Small intestine (tissue), 7 donors: ENCODE results near the gene PPP3CA. TPM values are rescaled to one million over a fixed set of nuclear protein-coding genes. Genes with fewer than 3 reads are reported as not detected.

Experiments
- DNase-seq, 2 donors: peaks; one replicate each; pipeline versions ENCODE4 v3.0.0 to v3.0.0-alpha.2; 2013
- FAIRE-seq: peaks from 2 replicates; lab custom pipeline; 2012; peaks lifted over from hg19 to GRCh38; lab: Jason Lieb, UNC
- H3K27ac ChIP-seq, 3 donors: one replicate each; pipeline ENCODE4 v1.5.1; 2013; ENCODE audit warnings: low read length in 2 of 3, mild to moderate bottlenecking in 2 of 3, control low read depth in 1 of 3, inconsistent platforms in 1 of 3, low read depth in 1 of 3, moderate library complexity in 1 of 3
- H3K27me3 ChIP-seq, 3 donors: one replicate each; pipeline ENCODE4 v1.6.1; 2013; ENCODE audit warnings: low read length in 3 of 3, inconsistent platforms in 1 of 3; ENCODE audit not compliant: control insufficient read depth in 3 of 3, insufficient read depth in 3 of 3
- H3K36me3 ChIP-seq, 3 donors: one replicate each; pipeline ENCODE4 v1.6.1; 2013; ENCODE audit warnings: low read length in 3 of 3, inconsistent platforms in 1 of 3, low read depth in 1 of 3, mild to moderate bottlenecking in 1 of 3, moderate library complexity in 1 of 3; ENCODE audit not compliant: control insufficient read depth in 3 of 3, insufficient read depth in 2 of 3
- H3K4me1 ChIP-seq, 3 donors: one replicate each; pipeline ENCODE4 v1.6.1; 2013; ENCODE audit warnings: low read length in 2 of 3, inconsistent platforms in 1 of 3, low read depth in 1 of 3, mild to moderate bottlenecking in 1 of 3, moderate library complexity in 1 of 3; ENCODE audit not compliant: control insufficient read depth in 3 of 3, insufficient read depth in 2 of 3
- H3K4me3 ChIP-seq, 3 donors: one replicate each; pipeline ENCODE4 v1.5.1; 2013; ENCODE audit warnings: low read length in 3 of 3, control low read depth in 1 of 3, inconsistent platforms in 1 of 3, low read depth in 1 of 3, mild to moderate bottlenecking in 1 of 3, moderate library complexity in 1 of 3
- H3K9me3 ChIP-seq, 2 donors: one replicate each; pipeline ENCODE4 v1.6.1; 2013; ENCODE audit warnings: low read depth in 1 of 2, low read length in 1 of 2; ENCODE audit not compliant: control insufficient read depth in 2 of 2, insufficient read depth in 1 of 2
- WGBS, 3 donors: extraction: QIAGEN DNeasy Blood & Tissue Kit; methylation state at CpG; one replicate each; pipeline ENCODE4 v1.1.7; 2013; 5-methylcytosine and 5-hydroxymethylcytosine counted together
- polyA plus RNA-seq, 4 donors: library from polyadenylated mRNA; stranded (reverse) in 3 of 4; unstranded in 1 of 4; fragments of 200-250 nt in 3 of 4; fragments of 120-200 nt in 1 of 4; gene quantifications; one replicate each; pipeline versions ENCODE4 v1.2.1 to v1.2.3, GENCODE V29; 2013
- donor health status: healthy with polysubstance abuse.
- donor health status: control.
- donor health status: control.
- donor health status: Bipolar disorder and iron deficiency.
- donor health status: healthy.

PPP3CA gene
- polyA plus RNA-seq, 4 donors = 8.9 to 23.8 (median 11.2) TPM

- peaks cover 0 to 11% (median 0%) of the 10 kb centered on the region in 3 donors for H3K4me1 ChIP-seq
Measured at GRCh38 chr4:101284546-101284945, 62.8 kb downstream of the PPP3CA start.

GRCh38 chr4:101283434-101283833 is 63.9 kb downstream of the PPP3CA start:
- Histone ChIP-seq H3K27ac (no peak overlapping the region), H3K27me3 (no peaks in the 10 kb centered on the region), H3K9me3 (no peaks in the 10 kb centered on the region), H3K36me3 (no peaks in the 10 kb centered on the region), H3K4me3 (no peak overlapping the region), H3K4me1 (peaks cover 0 to 10% (median 0%) of the 10 kb centered on the region in 3 donors)
- DNase-seq = no peak
- FAIRE-seq = no peak
- WGBS, 3 donors = 84 to 95% (median 95%) methylated on average over 2 of the region's 2 CpGs

More at GRCh38 chr4:101284546-101284945, 62.8 kb downstream of the PPP3CA start:
- Histone ChIP-seq H3K27ac (no peak overlapping the region), H3K36me3 (no peaks in the 10 kb centered on the region), H3K4me3 (no peak overlapping the region), H3K9me3 (no peaks in the 10 kb centered on the region), H3K27me3 (no peaks in the 10 kb centered on the region)
- WGBS, 3 donors = 48 to 69% (median 52%) methylated on average over 1 of the region's 1 CpG
- FAIRE-seq (no peak), DNase-seq (no peak)

GRCh38 chr4:101282076-101282844 is 65.1 kb downstream of the PPP3CA start:
- Histone ChIP-seq H3K27ac (no peak overlapping the region), H3K27me3 (no peaks in the 10 kb centered on the region), H3K4me1 (peaks cover 0 to 3% (median 0%) of the 10 kb centered on the region in 3 donors), H3K36me3 (no peaks in the 10 kb centered on the region), H3K4me3 (no peak overlapping the region), H3K9me3 (no peaks in the 10 kb centered on the region)
- FAIRE-seq (no peak), DNase-seq (no peak)
- 79 to 96% (median 81%) methylated on average over 4 of the region's 4 CpGs for WGBS, 3 donors

DNA sequence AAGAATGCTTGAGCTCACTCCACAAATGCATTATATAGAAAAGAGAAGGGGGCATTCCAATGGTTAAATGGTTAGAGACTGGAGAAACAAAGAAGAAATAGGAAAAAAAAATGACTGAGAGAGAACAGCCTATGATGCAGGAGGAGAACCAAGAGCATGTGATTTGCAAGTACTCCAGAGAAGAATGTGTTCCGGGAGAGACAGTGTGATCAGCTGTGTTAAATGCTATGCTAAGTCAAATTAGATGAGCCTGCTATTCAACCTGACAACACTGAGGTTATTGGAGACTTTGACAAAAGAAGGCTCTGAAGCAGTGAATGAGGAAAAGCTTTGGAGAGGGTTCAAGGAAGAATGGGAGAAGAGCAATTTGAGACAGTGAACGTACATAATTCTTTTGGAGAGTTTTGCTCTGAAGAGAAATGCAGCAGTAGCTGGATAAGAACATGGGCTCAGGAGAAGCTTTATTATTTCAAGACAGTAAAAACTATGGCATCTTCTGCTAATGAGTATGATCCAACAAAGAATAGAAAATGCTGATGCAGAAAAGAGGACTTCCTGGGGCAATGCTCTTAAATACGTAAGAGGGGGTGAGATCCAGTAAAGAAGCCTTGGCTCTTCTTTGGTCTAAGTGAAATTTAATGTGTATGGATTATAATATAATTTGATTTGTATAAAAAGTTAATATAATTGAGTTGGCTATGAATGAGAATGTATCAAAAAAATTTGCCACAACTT is 66.3 kb downstream of the PPP3CA start:
- H3K9me3 ChIP-seq = no peaks in the 10 kb centered on the region
- no peak overlapping the region for H3K27ac ChIP-seq
- 86 to 95% (median 93%) methylated on average over 3 of the region's 3 CpGs for WGBS, 3 donors
- H3K36me3 ChIP-seq = no peaks in the 10 kb centered on the region
- H3K27me3 ChIP-seq = no peaks in the 10 kb centered on the region
- FAIRE-seq = no peak
- DNase-seq = no peak
- H3K4me3 ChIP-seq = no peak overlapping the region
- H3K4me1 ChIP-seq = peaks cover 0 to 3% (median 0%) of the 10 kb centered on the region in 3 donors

DNA sequence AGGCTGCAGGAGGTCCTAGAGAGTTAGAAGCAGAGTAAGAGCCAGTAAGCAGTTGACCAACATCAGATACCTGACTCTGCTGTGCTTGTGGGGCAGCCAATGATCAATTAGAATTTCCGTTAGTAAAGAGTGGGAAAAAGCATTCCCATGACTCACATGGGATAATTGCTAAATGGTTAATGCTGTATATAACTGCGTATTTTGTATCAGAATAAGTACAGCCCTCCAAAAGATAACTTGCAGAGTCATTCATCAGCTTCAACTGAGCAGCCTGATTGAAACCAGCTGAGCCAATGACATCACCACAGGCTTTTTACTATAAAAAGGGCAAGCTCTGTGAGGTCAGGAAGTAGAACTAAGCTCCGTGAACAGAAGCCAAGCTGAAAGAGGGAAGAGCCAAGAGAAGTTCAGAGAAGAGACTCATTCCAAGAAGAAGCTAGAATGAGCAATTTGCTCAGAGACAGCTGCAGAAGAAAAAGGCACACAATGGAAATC is 67.9 kb downstream of the PPP3CA start:
- H3K27me3 ChIP-seq = no peaks in the 10 kb centered on the region
- FAIRE-seq (no peak), DNase-seq (no peak)
- H3K4me3 ChIP-seq = no peak overlapping the region
- 55 to 81% (median 76%) methylated on average over 3 of the region's 3 CpGs for WGBS, 3 donors
- no peak overlapping the region for H3K27ac ChIP-seq
- H3K4me1 ChIP-seq = no peaks in the 10 kb centered on the region
- H3K9me3 ChIP-seq = no peaks in the 10 kb centered on the region
- H3K36me3 ChIP-seq = no peaks in the 10 kb centered on the region

GRCh38 chr4:101277671-101278070 is 69.7 kb downstream of the PPP3CA start:
- WGBS, 3 donors = 11 to 79% (median 44%) methylated on average over 1 of the region's 1 CpG
- DNase-seq (no peak), FAIRE-seq (no peak)
- Histone ChIP-seq H3K27ac (no peak overlapping the region), H3K27me3 (no peaks in the 10 kb centered on the region), H3K4me3 (no peak overlapping the region), H3K36me3 (no peaks in the 10 kb centered on the region), H3K4me1 (no peaks in the 10 kb centered on the region), H3K9me3 (no peaks in the 10 kb centered on the region)

GRCh38 chr4:101276661-101277060 is 70.7 kb downstream of the PPP3CA start:
- no peak for FAIRE-seq
- no peak overlapping the region for H3K4me3 ChIP-seq
- H3K36me3 ChIP-seq = no peaks in the 10 kb centered on the region
- no peaks in the 10 kb centered on the region for H3K27me3 ChIP-seq
- DNase-seq = no peak
- no peaks in the 10 kb centered on the region for H3K4me1 ChIP-seq
- H3K9me3 ChIP-seq = no peaks in the 10 kb centered on the region
- 89 to 96% (median 91%) methylated on average over 3 of the region's 3 CpGs for WGBS, 3 donors
- no peak overlapping the region for H3K27ac ChIP-seq

- DNase-seq (peak; percentile 17 to 66), FAIRE-seq (peak; percentile 84)
- Histone ChIP-seq H3K36me3 (no peaks in the 10 kb centered on the region), H3K4me3 (no peak overlapping the region), H3K9me3 (no peaks in the 10 kb centered on the region), H3K4me1 (peaks cover 0 to 4% (median 0%) of the 10 kb centered on the region in 3 donors), H3K27me3 (no peaks in the 10 kb centered on the region), H3K27ac (no peak overlapping the region)
- WGBS, 3 donors = 14 to 51% (median 30%) methylated on average over 7 of the region's 7 CpGs
Measured at GRCh38 chr4:101274888-101275752, 72.2 kb downstream of the PPP3CA start.
